PC-9 (cell line): ENCODE measurements around the gene KCNK15. TPM values are rescaled to one million over a fixed set of nuclear protein-coding genes. Genes with fewer than 3 reads are reported as not detected.

Experiments
- BruUV-seq: library from RNA; stranded (reverse); fragments of 400-500 nt; replicated peaks from 2 replicates; lab custom pipeline; 2021; lab: Mats Ljungman, UMichigan
- CTCF ChIA-PET: fragments of 300-600 bp; sonication (Branson Sonifier 250); formaldehyde crosslinking; loops from one replicate; lab custom pipeline; 2022; ENCODE audit warnings: antibody characterized with exemption; lab: Charles Lee
- POLR2A ChIA-PET: fragments of 300-600 bp; sonication (Branson Sonifier 250); formaldehyde crosslinking; loops from one replicate; lab custom pipeline; 2022; ENCODE audit warnings: antibody characterized with exemption; ENCODE audit not compliant: unreplicated experiment; lab: Charles Lee
- DNase-seq, 2 experiments: peaks; one replicate each; pipeline versions ENCODE4 v3.0.0 to v3.0.0-alpha.2; 2015 to 2022; ENCODE audit warnings: mixed read lengths in 1 of 2
- H2AFZ ChIP-seq: fragments of 200-600 bp; sonication (generic); 2 replicates; pipeline ENCODE4 v1.8.1; 2017; ENCODE audit warnings: antibody characterized with exemption
- H3F3A ChIP-seq: fragments of 200-600 bp; sonication (generic); 2 replicates; pipeline ENCODE4 v1.8.1; 2017; ENCODE audit warnings: antibody characterized with exemption, mild to moderate bottlenecking, low read depth; ENCODE audit not compliant: insufficient read depth
- H3K27ac ChIP-seq: fragments of 200-600 bp; sonication (generic); 2 replicates; pipeline ENCODE4 v1.6.1; 2016; ENCODE audit warnings: mixed run types
- H3K27me3 ChIP-seq: fragments of 200-600 bp; sonication (generic); 2 replicates; pipeline ENCODE4 v1.6.1; 2016; ENCODE audit warnings: low read depth, mixed run types; ENCODE audit not compliant: insufficient read depth
- H3K36me3 ChIP-seq: fragments of 200-600 bp; sonication (generic); 2 replicates; pipeline ENCODE4 v1.6.1; 2016; ENCODE audit warnings: low read depth, mixed run types
- H3K4me1 ChIP-seq: fragments of 200-600 bp; sonication (generic); replicated peaks from 2 replicates; pipeline ENCODE4 v1.6.1; 2016; ENCODE audit warnings: mixed run types; ENCODE audit not compliant: insufficient read depth
- H3K4me2 ChIP-seq: fragments of 200-600 bp; sonication (generic); 2 replicates; pipeline ENCODE4 v1.6.1; 2017; ENCODE audit warnings: mixed run types
- H3K4me3 ChIP-seq: fragments of 200-600 bp; sonication (generic); 2 replicates; pipeline ENCODE4 v1.6.1; 2016; ENCODE audit warnings: mixed run types
- H3K79me2 ChIP-seq: fragments of 200-600 bp; sonication (generic); 2 replicates; pipeline ENCODE4 v1.6.1; 2017; ENCODE audit warnings: low read depth, mixed run types
- H3K9me2 ChIP-seq: fragments of 200-600 bp; sonication (generic); 2 replicates; pipeline ENCODE4 v1.8.1; 2017; ENCODE audit warnings: mild to moderate bottlenecking; ENCODE audit not compliant: insufficient read depth
- H3K9me3 ChIP-seq: fragments of 200-600 bp; sonication (generic); 2 replicates; pipeline ENCODE4 v1.8.1; 2016; ENCODE audit warnings: low read depth; ENCODE audit not compliant: insufficient read depth
- H4K20me1 ChIP-seq: fragments of 200-600 bp; sonication (generic); 2 replicates; pipeline ENCODE4 v1.8.1; 2017; ENCODE audit not compliant: insufficient read depth
- EZH2 ChIP-seq: fragments of 200-600 bp; sonication (generic); IDR thresholded peaks from 2 replicates; pipeline ENCODE4 v1.8.0; 2017; ENCODE audit warnings: antibody characterized with exemption, low read depth
- intact Hi-C: fragments of 100-400 bp; cut with micrococcal nuclease; formaldehyde crosslinking; loops from one replicate; pipeline ENCODE4 v1.10.0; 2022; ENCODE audit not compliant: unreplicated experiment
- total RNA-seq: library from RNA; stranded (reverse); gene quantifications from 2 replicates; pipeline ENCODE4 v1.2.3, GENCODE V29; 2021
- TF ChIP-seq, protein P1 (sequence below): fragments of 200-600 bp; sonication (generic); conservative IDR thresholded peaks from 2 replicates; pipeline ENCODE4 v1.6.1; 2017; ENCODE audit warnings: mixed run types, antibody characterized with exemption, mild to moderate bottlenecking, moderate library complexity

The KCNK15 gene
- total RNA-seq, 1 experiment from 2014 or later: 0.26 TPM

- CTCF ChIA-PET: no interaction called here
These were observed 41.6 kb downstream of the KCNK15 start for GRCh38 chr20:44787299-44787698.

GRCh38 chr20:44788706-44789456, 43.2 kb downstream of the KCNK15 start:
- CTCF ChIA-PET: no interaction called here
- Histone ChIP-seq H2AFZ (no peak overlapping the region), H3K79me2 (no peaks in the 10 kb centered on the region), H3K9me2 (no peaks in the 10 kb centered on the region), H3K36me3 (no peaks in the 10 kb centered on the region), H3K27ac (no peak overlapping the region), H3K4me2 (no peak overlapping the region), H3K4me3 (no peak overlapping the region), H3K4me1 (no peaks in the 10 kb centered on the region), H4K20me1 (no peaks in the 10 kb centered on the region), H3K27me3 (peaks cover 90% of the 10 kb centered on the region), H3F3A (no peaks in the 10 kb centered on the region), H3K9me3 (no peaks in the 10 kb centered on the region)
- DNase-seq: no peak
- no TSS peak for BruUV-seq
- POLR2A ChIA-PET: no interaction called here
- no peak for TF ChIP-seq EZH2
- TF ChIP-seq, protein P1, sequence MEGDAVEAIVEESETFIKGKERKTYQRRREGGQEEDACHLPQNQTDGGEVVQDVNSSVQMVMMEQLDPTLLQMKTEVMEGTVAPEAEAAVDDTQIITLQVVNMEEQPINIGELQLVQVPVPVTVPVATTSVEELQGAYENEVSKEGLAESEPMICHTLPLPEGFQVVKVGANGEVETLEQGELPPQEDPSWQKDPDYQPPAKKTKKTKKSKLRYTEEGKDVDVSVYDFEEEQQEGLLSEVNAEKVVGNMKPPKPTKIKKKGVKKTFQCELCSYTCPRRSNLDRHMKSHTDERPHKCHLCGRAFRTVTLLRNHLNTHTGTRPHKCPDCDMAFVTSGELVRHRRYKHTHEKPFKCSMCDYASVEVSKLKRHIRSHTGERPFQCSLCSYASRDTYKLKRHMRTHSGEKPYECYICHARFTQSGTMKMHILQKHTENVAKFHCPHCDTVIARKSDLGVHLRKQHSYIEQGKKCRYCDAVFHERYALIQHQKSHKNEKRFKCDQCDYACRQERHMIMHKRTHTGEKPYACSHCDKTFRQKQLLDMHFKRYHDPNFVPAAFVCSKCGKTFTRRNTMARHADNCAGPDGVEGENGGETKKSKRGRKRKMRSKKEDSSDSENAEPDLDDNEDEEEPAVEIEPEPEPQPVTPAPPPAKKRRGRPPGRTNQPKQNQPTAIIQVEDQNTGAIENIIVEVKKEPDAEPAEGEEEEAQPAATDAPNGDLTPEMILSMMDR: no peak
- intact Hi-C loops: no loop called here

More at GRCh38 chr20:44787299-44787698, 41.6 kb downstream of the KCNK15 start:
- Histone ChIP-seq H3K4me1 (no peaks in the 10 kb centered on the region), H3K9me2 (no peaks in the 10 kb centered on the region), H2AFZ (no peak overlapping the region), H4K20me1 (no peaks in the 10 kb centered on the region), H3K27ac (no peak overlapping the region), H3K9me3 (no peaks in the 10 kb centered on the region), H3K4me2 (no peak overlapping the region), H3F3A (no peaks in the 10 kb centered on the region), H3K4me3 (no peak overlapping the region), H3K27me3 (peaks cover 91% of the 10 kb centered on the region), H3K79me2 (no peaks in the 10 kb centered on the region), H3K36me3 (no peaks in the 10 kb centered on the region)
- intact Hi-C loops: no loop called here
- POLR2A ChIA-PET: no interaction called here
- no peak for DNase-seq
- TF ChIP-seq, protein P1: no peak
- BruUV-seq: no TSS peak

- intact Hi-C loops: no loop called here
- no peak for TF ChIP-seq EZH2
- TF ChIP-seq, protein P1: no peak
- Histone ChIP-seq H3K9me3 (no peaks in the 10 kb centered on the region), H3K27ac (no peak overlapping the region), H3K4me2 (no peak overlapping the region), H3K9me2 (no peaks in the 10 kb centered on the region), H3F3A (no peaks in the 10 kb centered on the region), H3K27me3 (peaks cover 89% of the 10 kb centered on the region), H3K79me2 (no peaks in the 10 kb centered on the region), H3K36me3 (no peaks in the 10 kb centered on the region), H3K4me1 (no peaks in the 10 kb centered on the region), H4K20me1 (no peaks in the 10 kb centered on the region), H3K4me3 (no peak overlapping the region), H2AFZ (no peak overlapping the region)
- ChIA-PET POLR2A (no interaction called here), CTCF (no interaction called here)
- DNase-seq: no peak
- BruUV-seq: no TSS peak
These were observed 45.2 kb downstream of the KCNK15 start for GRCh38 chr20:44790638-44791393.
